ENCODE results near the gene TOR1AIP1.

GRCh38 chr1:179939941-179940340, 57.9 kb downstream of the TOR1AIP1 start:
- TF ChIP-seq POLR2A (IDR thresholded peaks at IDR 0.05; ENCODE audit: low read depth, low read length), result no peak
- TF ChIP-seq POLR2AphosphoS5 (IDR thresholded peaks at IDR 0.05; ENCODE audit: low read depth, low read length), result no peak
- TF ChIP-seq TAF1 (IDR thresholded peaks at IDR 0.05; ENCODE audit: borderline replicate concordance, low read depth, low read length), result no peak
